ENCODE results near the gene NLRP1. TPM values are rescaled to one million over a fixed set of nuclear protein-coding genes. Genes with fewer than 3 reads are reported as not detected.

NLRP1 gene
- total and polyA plus RNA-seq, 10 of the 15 experiments (the other 5 are each of a cell fraction or from before 2014, with no cell fraction given): 2.8 to 21.8 (median 11.9) TPM

- POLR2A ChIA-PET: no interaction called here
- 49% methylated on average over 8 of the region's 8 CpGs for WGBS (ENCODE audit: insufficient coverage, insufficient replicate concordance, low lambda C conversion rate, missing lambda C conversion rate)
- TF ChIP-seq SIN3A (IDR thresholded peaks at IDR 0.05; ENCODE audit: low read depth, low read length) (no peak), MYC (IDR thresholded peaks at IDR 0.05; ENCODE audit: insufficient read depth, insufficient read length, insufficient replicate concordance, low read length, severe bottlenecking) (no peak), STAT1 (conservative IDR thresholded peaks at IDR 0.05) (no peak), IRF3 (IDR thresholded peaks at IDR 0.05) (no peak), MLLT1 (IDR thresholded peaks at IDR 0.05) (no peak), ZZZ3 (IDR thresholded peaks at IDR 0.05; ENCODE audit: control insufficient read depth, insufficient read length, low read depth) (no peak), KAT2A (conservative IDR thresholded peaks at IDR 0.05; ENCODE audit: control insufficient read depth, low read depth, low read length) (no peak), NKRF (conservative IDR thresholded peaks at IDR 0.05) (no peak), E2F8 (IDR thresholded peaks at IDR 0.05; ENCODE audit: low read depth, partially characterized antibody) (no peak)
Measured at GRCh38 chr17:5557485-5557884, 26.8 kb downstream of the NLRP1 start.

More at GRCh38 chr17:5557485-5557884, 26.8 kb downstream of the NLRP1 start:
- Histone ChIP-seq H3K9me3 (replicated peaks; ENCODE audit: control insufficient read depth, insufficient read depth, low read length) (no peaks in the 10 kb centered on the region), H3K27ac (ENCODE audit: control insufficient read depth, insufficient read depth) (no peak overlapping the region), H3K79me2 (ENCODE audit: control insufficient read depth, insufficient read depth, low read length) (no peaks in the 10 kb centered on the region), H3K36me3 (ENCODE audit: control insufficient read depth in 2 of 2, insufficient read depth in 2 of 2, low read length in 1 of 2) (peaks cover 3 to 13% of the 10 kb centered on the region in 2 experiments), H3K9ac (ENCODE audit: control insufficient read depth, insufficient read depth, low read length) (no peak overlapping the region), H4K20me1 (ENCODE audit: control insufficient read depth, insufficient read depth) (no peaks in the 10 kb centered on the region), H3K4me2 (ENCODE audit: control insufficient read depth, insufficient read depth) (no peak overlapping the region), H3K4me3 (no peak overlapping the region), H3K27me3 (replicated peaks in 1 of 2; ENCODE audit: control insufficient read depth in 2 of 2, insufficient read depth in 2 of 2, low read length in 1 of 2) (no peaks in the 10 kb centered on the region), H3K4me1 (ENCODE audit: control insufficient read depth, insufficient read depth, low read length) (no peaks in the 10 kb centered on the region), H2AFZ (ENCODE audit: control insufficient read depth, low read depth, low read length) (no peak overlapping the region)
- ATAC-seq: no peak
- SMC1A ChIA-PET (ENCODE audit: uncharacterized antibody, unreplicated experiment): interaction anchor here (0.7 kb wide), 1 partner anchor 1923 kb away, joined by 4 read pairs; no protein-coding TSS in a partner anchor
- CTCF ChIA-PET: interaction anchor here (0.7 kb wide), 1 partner anchor 1447 kb away, joined by 3 read pairs; no protein-coding TSS in a partner anchor
- no peak for DNase-seq (ENCODE audit: low read depth, low spot score)
- in situ Hi-C loops (cut with MboI): no loop called here
- no TSS peak for BruUV-seq (replicated peaks)
- intact Hi-C loops (cut with micrococcal nuclease; ENCODE audit: unreplicated experiment): no loop called here
- RAD21 ChIA-PET (ENCODE audit: unreplicated experiment): interaction anchor here (0.7 kb wide), 1 partner anchor 148 kb away, joined by 3 read pairs; no protein-coding TSS in a partner anchor
- FAIRE-seq: no peak
